ENCODE results near the gene ZFPM1.
A peak's percentile ranks its signal among the peaks of the same experiment; 100 is the strongest.
"Not testable (repeated sequence)": the region's sequence is repeated elsewhere in the genome, so short reads cannot be mapped to it uniquely, and the experiment has no call there.

The ZFPM1 gene

DNA sequence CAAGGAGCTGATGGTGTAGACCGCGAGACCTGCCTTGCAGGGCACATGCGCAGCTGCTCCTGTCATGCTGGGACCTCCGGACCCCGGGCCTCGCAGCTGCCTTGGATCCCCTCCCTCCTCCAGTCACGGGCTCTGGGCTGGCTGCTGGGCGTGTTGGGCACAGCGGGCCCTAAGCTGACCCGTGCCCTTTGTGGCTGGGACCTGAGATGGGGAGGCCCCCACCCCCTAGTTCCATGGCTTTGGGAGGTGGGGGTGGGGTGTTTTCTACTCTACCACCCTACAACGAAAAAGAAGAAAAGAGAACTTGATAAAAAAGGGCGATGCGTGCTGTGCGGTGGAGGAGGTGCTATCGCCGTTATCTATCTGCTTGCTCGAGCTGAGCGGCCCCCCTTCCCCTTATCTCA, 14.5 kb downstream of the ZFPM1 start:
- DNase-seq = no peak

DNA sequence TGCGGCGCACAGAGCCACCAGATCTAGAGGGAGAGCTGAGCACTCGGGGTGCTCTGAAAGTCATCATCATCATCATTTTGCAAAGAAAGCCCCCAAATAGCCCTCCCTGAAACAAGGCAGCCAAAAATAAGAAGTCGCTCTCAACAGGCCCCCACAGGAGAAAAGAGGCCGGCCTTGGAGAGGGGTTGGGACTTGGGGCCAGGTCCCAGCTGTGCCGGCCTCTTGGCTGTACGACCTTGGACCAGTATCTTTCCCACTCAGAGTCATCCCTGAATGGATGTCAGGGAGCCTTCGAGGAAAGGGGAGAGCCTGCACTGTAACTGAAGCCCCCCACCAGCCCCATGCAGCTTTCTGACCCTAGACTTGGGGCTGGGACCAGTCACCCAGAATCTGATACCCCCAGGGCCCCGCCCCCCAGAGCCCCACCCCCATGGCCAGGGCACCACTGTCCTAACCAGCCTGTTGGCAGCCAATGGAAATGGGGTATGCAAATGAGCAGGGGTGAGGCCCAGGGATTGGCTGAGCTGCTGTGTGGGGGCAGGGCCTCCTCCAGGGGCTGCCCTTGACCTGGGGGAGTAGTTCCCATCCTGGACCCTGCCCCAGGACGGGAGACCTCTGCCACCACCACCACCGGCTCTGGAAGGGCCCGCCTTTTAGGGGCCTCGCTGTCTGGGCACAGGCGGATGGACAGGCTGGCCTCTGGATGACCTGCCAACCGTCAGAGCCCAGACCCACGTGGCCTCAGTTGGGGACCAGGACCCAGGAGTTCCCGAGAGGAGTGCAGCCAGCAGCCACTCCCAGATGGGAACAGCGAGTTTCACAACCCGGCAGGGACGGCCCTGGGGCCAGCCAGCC, 15.4 kb downstream of the ZFPM1 start:
- DNase-seq = no peak

- DNase-seq = peak; percentile 53
Measured at GRCh38 chr16:88469615-88470395, 16.7 kb downstream of the ZFPM1 start.

DNA sequence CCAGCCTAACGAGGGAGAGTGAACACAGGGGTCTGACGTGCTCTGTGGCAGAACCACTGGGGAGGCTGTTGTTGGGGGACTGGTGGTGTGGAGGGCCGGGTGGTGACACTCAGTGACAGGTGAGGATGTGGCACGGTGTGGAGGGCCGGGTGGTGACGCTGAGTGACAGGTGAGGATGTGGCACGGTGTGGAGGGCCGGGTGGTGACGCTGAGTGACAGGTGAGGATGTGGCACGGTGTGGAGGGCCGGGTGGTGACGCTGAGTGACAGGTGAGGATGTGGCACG, 17.3 kb downstream of the ZFPM1 start:
- DNase-seq = not testable (repeated sequence)

DNA sequence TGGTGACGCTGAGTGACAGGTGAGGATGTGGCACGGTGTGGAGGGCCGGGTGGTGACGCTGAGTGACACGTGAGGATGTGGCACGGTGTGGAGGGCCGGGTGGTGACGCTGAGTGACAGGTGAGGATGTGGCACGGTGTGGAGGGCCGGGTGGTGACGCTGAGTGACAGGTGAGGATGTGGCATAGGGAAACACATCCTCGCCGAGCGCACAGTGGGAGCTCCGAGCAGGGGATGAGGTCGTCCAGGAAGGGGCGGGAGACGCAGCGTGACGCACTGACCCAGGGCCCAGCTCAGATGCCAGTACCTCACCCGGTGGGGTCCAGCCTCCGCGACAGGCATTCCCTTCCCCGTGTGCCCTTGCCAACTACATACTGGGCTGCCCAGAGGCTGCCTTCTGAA, 17.6 kb downstream of the ZFPM1 start:
- not testable (repeated sequence) for DNase-seq

DNA sequence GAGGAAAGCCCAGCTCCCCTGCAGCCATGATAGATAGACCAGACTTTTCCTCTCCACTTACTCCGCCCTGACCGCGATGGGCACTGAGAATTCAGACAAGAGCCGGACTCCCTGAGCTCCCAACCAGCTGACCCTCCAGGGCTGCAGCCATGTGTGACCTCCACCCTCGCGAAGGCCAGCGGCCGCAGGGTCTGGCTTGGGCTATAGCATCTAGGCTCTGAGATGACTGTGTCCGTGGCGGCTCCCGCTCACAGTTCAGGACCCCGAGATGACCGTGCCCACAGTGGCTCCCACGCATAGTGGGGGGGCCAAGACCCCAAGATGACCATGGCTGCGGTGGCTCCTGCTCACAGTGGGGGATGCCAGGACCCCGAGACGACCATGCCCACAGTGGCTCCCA, 18.0 kb downstream of the ZFPM1 start:
- DNase-seq = no peak

DNA sequence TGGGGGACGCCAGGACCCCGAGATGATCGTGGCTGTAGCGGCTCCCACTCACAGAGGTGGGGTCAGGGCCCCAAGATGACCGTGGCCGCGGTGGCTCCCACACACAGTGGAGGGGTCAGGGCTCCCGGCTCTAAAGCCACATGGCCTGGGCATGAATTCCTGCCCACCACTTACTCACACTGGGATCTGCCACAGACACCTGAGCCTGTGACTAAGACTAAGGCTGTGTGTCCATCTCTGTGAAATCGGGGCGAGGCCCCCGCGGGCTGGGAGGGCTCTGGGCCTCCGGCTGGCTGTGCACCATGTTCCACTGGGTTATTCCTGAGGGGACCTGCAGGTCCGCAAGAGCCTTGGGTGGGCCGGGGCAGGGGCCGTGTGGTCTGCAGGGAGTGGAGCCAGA, 18.5 kb downstream of the ZFPM1 start:
- DNase-seq = no peak

GRCh38 chr16:88472069-88472468, 19.0 kb downstream of the ZFPM1 start:
- DNase-seq = no peak

DNA sequence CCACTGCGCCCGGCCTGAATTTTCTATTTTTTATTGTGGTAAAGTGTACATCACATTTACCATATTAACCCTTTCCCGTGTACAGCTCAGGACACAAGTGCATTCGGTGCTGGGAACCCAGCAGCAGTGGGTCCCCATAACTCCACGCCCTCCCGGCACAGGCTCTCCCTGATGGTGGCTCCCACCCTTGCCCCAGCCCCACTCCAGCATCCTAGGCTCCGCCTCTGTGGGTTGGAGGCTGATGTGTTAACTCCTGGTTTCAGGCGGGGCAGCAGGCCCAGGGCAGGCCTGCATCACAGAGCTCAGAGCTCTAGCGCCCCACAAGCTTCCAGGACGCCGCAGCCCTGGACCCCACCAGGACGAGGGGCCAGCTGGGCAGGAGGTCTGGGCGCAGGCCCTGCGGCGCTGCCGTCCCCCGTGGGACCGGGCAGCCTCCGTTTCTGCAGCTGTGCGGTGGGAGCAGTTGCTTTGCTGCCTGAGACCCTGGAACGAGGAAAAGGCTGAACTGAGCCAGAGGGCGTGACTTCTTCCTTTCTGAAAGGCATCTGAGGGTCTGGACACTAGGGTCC, 19.6 kb downstream of the ZFPM1 start:
- no peak for DNase-seq

DNA sequence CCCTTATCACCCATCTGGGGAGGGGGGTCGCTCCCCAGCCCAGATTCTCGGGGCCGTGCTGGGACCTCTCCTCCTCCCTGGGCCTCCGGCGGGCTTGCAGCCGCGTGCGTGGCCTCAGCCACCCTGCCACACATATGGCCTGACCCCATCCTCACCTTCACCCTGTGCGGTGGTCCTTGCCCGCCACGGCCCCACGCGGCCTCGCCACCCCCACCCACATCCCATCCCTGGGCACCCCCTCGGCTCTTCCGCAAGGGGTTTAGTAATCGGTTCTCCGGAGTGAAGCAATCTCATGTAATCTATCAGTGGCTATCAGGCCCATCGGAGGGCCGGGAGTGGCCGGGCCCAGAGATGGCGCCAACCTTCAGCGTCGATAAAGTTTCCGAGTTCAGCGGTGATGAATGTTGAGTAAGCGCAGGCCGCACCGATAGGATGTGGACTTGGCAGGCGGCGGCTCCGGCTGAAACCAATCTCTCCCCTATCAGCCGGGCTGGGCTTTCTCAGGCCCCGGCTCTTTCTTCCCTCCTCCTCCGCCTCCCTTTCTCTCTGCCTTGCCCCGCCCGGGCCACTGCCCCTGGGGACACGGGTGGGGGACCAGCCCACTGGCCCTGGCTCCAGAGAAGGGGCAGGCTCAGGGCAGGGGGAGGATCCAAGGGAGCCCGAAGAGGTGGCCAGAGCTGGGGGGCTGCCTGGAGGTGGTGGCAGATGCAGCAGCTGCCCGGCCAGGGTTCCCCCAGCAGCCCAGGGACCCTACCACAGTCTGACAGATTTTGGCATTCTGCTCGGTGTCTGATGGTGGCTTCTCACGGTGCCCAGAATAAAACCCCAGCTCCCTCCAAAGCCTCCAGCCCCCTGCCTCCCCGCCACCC, 20.8 kb downstream of the ZFPM1 start:
- no peak for DNase-seq

- no peak for DNase-seq
Measured at GRCh38 chr16:88475037-88475436, 22.0 kb downstream of the ZFPM1 start.

DNA sequence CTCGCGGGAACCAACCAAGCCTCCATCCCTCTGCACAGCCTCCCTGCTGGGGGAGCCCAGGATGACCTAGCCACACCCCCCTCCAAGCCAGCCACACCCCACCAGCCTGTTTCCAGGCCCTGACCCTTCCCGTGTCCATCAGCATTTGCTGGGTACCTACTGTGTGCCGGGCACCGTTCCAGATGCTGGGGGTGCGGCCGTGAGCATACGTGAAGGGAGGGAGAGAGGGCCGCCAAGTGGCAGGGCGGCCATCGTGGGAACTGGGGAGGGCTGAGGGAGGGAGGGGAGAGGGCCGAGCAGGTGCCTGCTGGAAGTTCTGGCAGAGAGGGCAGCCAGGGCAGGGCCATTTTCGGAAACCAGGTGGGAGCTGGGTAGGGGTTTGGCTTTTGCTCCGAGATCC, 23.1 kb downstream of the ZFPM1 start:
- no peak for DNase-seq

- DNase-seq = no peak
Measured at GRCh38 chr16:88476817-88477397, 23.8 kb downstream of the ZFPM1 start.

DNA sequence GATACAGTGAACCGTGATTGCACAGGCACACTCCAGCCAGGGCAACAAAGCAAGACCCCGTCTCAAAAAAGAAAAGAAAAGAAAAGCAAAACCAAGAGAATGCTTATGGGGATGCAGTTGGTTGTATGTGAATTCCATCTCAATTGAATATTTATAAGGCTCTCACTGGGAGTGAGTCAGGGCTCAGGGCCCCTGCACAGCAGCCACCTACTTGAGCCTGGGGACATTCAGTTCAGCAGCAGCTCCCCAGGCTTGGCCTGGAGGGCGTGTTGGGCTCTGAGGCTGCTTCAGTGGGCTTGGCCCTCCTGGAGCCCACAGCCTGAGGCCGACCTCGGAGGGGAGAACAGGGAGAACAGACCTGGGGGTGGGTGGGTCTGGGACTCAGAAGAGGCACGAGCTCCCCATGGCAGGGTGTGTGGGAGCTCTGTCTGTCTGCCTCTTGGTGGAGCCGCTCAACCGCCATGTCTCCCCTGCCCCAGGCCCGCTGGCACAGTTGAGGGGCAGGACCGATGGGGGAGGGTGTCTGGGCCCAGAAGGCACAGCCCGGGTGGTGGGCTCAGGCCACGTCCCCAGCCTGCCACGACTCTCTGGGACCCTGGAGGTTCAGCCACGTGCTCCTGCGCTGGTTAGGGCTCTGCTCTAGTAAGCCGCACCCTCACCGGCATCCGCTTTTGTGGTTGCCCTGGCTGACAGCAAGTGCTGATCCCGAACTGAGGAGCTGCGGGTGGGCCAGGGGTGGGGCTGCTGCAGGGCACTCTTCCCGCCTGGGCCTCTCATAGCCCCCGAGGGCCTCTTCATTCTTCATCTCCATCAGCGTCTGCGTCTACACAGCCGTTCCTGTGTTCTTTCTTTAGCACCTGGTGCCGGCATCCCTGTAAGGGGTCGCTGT, 24.8 kb downstream of the ZFPM1 start:
- peak; percentile 35 for DNase-seq

DNA sequence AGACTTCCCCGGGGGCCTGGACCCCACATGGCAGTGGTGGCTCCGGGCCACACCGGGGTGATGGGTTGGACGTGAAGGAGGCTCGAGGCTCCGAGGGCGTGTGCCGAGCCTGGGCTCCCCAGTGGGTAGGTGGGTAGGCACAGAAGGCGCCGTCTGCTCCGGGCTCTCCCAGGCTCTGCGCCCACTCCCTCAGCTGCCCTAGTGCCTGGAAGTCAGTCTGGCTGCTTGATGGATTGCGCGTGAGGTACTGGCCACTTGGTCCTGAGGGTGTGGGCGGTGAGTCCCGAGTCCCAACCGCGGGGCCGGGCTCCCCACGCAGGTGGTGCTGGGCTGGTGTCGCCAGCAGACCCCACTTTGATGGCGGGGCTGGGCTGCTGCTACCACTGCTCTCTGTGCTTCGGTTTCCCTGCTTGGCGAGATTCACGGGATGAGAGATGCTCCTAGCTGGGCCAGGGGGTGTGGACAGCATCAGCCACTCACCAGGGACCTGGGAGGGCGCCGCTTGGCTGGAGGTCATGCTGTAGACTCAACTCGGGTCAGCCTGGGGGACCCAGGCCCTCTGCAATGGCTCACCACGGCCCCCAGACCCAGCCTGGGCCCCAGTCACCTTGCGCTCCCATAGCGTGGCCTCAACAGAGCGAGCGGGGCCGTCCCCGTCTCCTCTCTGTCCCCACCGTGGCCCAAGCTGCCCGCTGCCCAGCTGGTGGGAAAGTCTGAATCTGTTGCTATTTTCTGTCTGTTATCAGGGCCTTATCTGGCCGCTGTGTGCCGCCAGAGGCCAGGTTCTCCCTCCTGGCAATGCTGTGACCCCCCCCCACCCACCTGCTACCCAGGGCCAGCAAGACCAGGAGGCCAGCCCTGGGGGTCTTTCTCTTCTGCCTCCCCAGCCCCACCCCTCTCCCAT, 26.1 kb downstream of the ZFPM1 start:
- DNase-seq = no peak

GRCh38 chr16:88479793-88480760, 27.0 kb downstream of the ZFPM1 start:
- DNase-seq = peak; percentile 28

GRCh38 chr16:88480829-88481228, 27.7 kb downstream of the ZFPM1 start:
- no peak for DNase-seq

DNA sequence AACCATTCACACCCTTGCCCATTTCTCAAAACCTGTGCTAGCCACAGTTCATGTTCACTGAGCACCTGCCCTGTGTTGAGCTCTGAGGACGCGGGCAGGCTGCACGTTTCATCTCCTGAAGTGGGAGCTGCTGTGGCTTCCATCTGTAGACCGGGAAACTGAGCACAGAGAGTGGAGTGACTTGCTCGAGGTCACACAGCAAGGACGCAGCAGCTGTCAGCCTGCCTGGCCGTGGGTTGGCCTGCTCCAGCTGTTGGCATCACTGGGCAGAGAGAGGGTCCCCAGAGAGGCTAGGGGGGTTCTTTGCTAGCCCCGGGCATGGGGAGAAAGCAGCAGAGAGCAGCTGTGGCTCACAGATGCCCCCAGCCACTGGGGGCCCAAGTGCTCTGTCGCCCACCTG, 28.8 kb downstream of the ZFPM1 start:
- no peak for DNase-seq

Measured in stimulated activated CD4-positive, alpha-beta T cell treated with anti-CD3 and anti-CD28 coated beads, Interleukin-4, amount 100 ng/mL, for 24 hours (primary cell).